GM12864 (cell line): ENCODE measurements around the gene MBOAT7.

Experiments used
- DNase-seq: peaks from one replicate; pipeline ENCODE4 v3.0.0-alpha.2; 2011; ENCODE audit warnings: low read depth
- H3K4me3 ChIP-seq: 2 replicates; pipeline ENCODE4 v1.5.1; 2011; ENCODE audit warnings: mild to moderate bottlenecking, low read depth, low read length, control low read depth
- CTCF ChIP-seq: IDR thresholded peaks from 2 replicates; pipeline ENCODE4 v1.5.1; 2011; ENCODE audit warnings: low read depth, mild to moderate bottlenecking, moderate library complexity, low read length, control low read depth, inconsistent platforms; ENCODE audit errors: missing control alignments

The MBOAT7 gene

GRCh38 chr19:54160182-54160811, 29.1 kb downstream of the MBOAT7 start:
- no peak for TF ChIP-seq CTCF
- no peak for DNase-seq
- H3K4me3 ChIP-seq, result peak overlapping the region; percentile 51

- TF ChIP-seq CTCF, result peak; percentile 35
- peak; percentile 100 for DNase-seq
- H3K4me3 ChIP-seq, result peak within 1 kb of the TSS; percentile 62
These were observed 29.8 kb downstream of the MBOAT7 start, which contains the start of gene LENG1 for GRCh38 chr19:54159352-54160181. TSS of gene LENG1 (minus strand) at chr19:54159721. CDS start at chr19:54159695, 26 bp downstream.

GRCh38 chr19:54158812-54159351, 30.5 kb downstream of the MBOAT7 start:
- TF ChIP-seq CTCF, result no peak
- DNase-seq, result peak; percentile 33
- peak overlapping the region; percentile 62 for H3K4me3 ChIP-seq

DNA sequence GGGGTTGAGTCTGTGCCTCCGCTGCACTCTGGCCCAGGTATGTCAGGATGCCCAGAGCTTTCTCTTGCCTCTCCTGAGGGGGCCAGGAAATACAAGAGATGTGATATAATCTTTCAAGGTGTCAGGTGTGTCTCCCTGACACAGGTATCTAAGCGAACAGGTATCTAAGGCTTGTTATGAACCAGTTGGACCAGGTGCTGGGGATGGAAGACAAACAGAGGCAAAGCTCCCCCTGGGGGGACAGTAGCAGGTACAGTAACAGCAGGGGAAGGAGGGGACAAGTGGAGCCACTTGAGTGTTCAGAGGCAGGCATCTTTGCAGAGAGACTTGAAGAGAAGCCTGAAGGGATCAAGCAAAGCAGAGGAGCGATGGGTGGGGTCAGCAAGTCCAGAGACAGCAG, 32.4 kb downstream of the MBOAT7 start:
- H3K4me3 ChIP-seq, result no peak overlapping the region
- TF ChIP-seq CTCF, result no peak
- no peak for DNase-seq

- DNase-seq, result no peak
These were observed 32.9 kb downstream of the MBOAT7 start for GRCh38 chr19:54156490-54156889.

GRCh38 chr19:54155694-54156093, 33.7 kb downstream of the MBOAT7 start:
- no peak overlapping the region for H3K4me3 ChIP-seq
- DNase-seq, result no peak
- no peak for TF ChIP-seq CTCF

More at GRCh38 chr19:54156490-54156889, 32.9 kb downstream of the MBOAT7 start:
- TF ChIP-seq CTCF, result no peak
- no peak overlapping the region for H3K4me3 ChIP-seq
